A549 (cell line): Measurements from ENCODE around the gene PRKN. TPM values are rescaled to one million over a fixed set of nuclear protein-coding genes. Genes with fewer than 3 reads are reported as not detected.

ENCODE experiments used
- ATAC-seq, 2 experiments: fragments of 200-7000 bp in 1 of 2; fragments of >200 bp in 1 of 2; cut with Nextera tagmentation in 1 of 2; cut with Tn5 transposase in 1 of 2; 3 replicates each; pipeline versions ENCODE4 v1.8.0 to v1.9.1; 2018 to 2020; ENCODE audit warnings: mild to moderate bottlenecking in 1 of 2, moderate library complexity in 1 of 2
- CTCF ChIA-PET: fragments of 300-600 bp; sonication (Branson Sonifier 250); formaldehyde crosslinking; extraction: SDS; loops from one replicate; lab custom pipeline; 2021; ENCODE audit warnings: antibody characterized with exemption, inconsistent platforms; lab: Yijun Ruan, JAX
- POLR2A ChIA-PET: fragments of 350-600 bp; formaldehyde crosslinking; extraction: SDS; loops from one replicate; lab custom pipeline; 2021; ENCODE audit warnings: antibody characterized with exemption, inconsistent platforms; lab: Yijun Ruan, JAX
- DNase-seq, 2 experiments: peaks; one replicate each; pipeline versions ENCODE4 v3.0.0 to v3.0.0-alpha.2; 2011 to 2016; ENCODE audit warnings: low read depth in 1 of 2, low spot score in 1 of 2
- FAIRE-seq: peaks from 2 replicates; lab custom pipeline; 2011; peaks lifted over from hg19 to GRCh38; lab: Jason Lieb, UNC
- H3K27ac ChIP-seq, 2 experiments: fragments of >200 bp; sonication (Bioruptor Twin); formaldehyde crosslinking; 3 replicates each; pipeline ENCODE4 v1.5.1; 2016 to 2017
- H3K4me1 ChIP-seq: fragments of >200 bp; sonication (Bioruptor Twin); formaldehyde crosslinking; 3 replicates; pipeline ENCODE4 v1.6.1; 2016
- H3K4me2 ChIP-seq: fragments of >200 bp; sonication (Bioruptor Twin); formaldehyde crosslinking; 3 replicates; pipeline ENCODE4 v1.6.1; 2016
- H3K4me3 ChIP-seq: fragments of >200 bp; sonication (Bioruptor Twin); formaldehyde crosslinking; 3 replicates; pipeline ENCODE4 v1.5.1; 2016
- H3K9me3 ChIP-seq: fragments of >200 bp; sonication (Bioruptor Twin); formaldehyde crosslinking; 3 replicates; pipeline ENCODE4 v1.6.1; 2016
- CBX2 ChIP-seq: fragments of 200-600 bp; sonication (generic); IDR thresholded peaks from 2 replicates; pipeline ENCODE4 v1.6.1; 2016; ENCODE audit warnings: low read depth, mild to moderate bottlenecking, borderline replicate concordance
- CBX8 ChIP-seq: fragments of 200-600 bp; sonication (generic); IDR thresholded peaks from 2 replicates; pipeline ENCODE4 v1.6.1; 2016
- CHD4 ChIP-seq: fragments of 200-600 bp; sonication (generic); IDR thresholded peaks from 2 replicates; pipeline ENCODE4 v1.6.1; 2016; ENCODE audit warnings: antibody characterized with exemption, mild to moderate bottlenecking, borderline replicate concordance
- E2F6 ChIP-seq: IDR thresholded peaks from 2 replicates; pipeline ENCODE4 v1.6.1; 2012; ENCODE audit warnings: low read depth, borderline replicate concordance
- EHF ChIP-seq: fragments of 250-450 bp; sonication (Bioruptor Pico); IDR thresholded peaks from 2 replicates; pipeline ENCODE4 v1.5.0; 2020; ENCODE audit warnings: mild to moderate bottlenecking
- EHMT2 ChIP-seq: fragments of 200-600 bp; sonication (generic); IDR thresholded peaks from 2 replicates; pipeline ENCODE4 v1.6.1; 2016; ENCODE audit warnings: antibody characterized with exemption, low read depth, mild to moderate bottlenecking, moderate library complexity
- ESRRA ChIP-seq: fragments of 150-350 bp; IDR thresholded peaks from 2 replicates; pipeline ENCODE4 v1.6.1; 2014; ENCODE audit warnings: mild to moderate bottlenecking, low read length, borderline replicate concordance
- FOSB ChIP-seq: fragments of 250-450 bp; sonication (Bioruptor Pico); IDR thresholded peaks from 2 replicates; pipeline ENCODE4 v1.5.0; 2020; ENCODE audit warnings: mild to moderate bottlenecking, moderate library complexity
- FOSL2 ChIP-seq, 2 experiments: fragments of 450-650 bp in 1 of 2; fragments of >200 bp in 1 of 2; sonication (Bioruptor Twin) in 1 of 2; formaldehyde crosslinking; IDR thresholded peaks; 2 replicates each; pipeline versions ENCODE4 v1.5.0 to v1.6.1; 2016 to 2020; ENCODE audit warnings: mild to moderate bottlenecking in 1 of 2, moderate library complexity in 1 of 2
- HDAC2 ChIP-seq: fragments of 200-600 bp; sonication (generic); IDR thresholded peaks from 2 replicates; pipeline ENCODE4 v1.6.1; 2016
- HMGXB4 ChIP-seq: fragments of 250-450 bp; sonication (Bioruptor Pico); IDR thresholded peaks from 2 replicates; pipeline ENCODE4 v1.5.0; 2021; ENCODE audit warnings: mild to moderate bottlenecking, moderate library complexity, borderline replicate concordance
- HOXA7 ChIP-seq: fragments of 250-450 bp; sonication (Bioruptor Pico); IDR thresholded peaks from 2 replicates; pipeline ENCODE4 v1.5.0; 2020; ENCODE audit warnings: mild to moderate bottlenecking, moderate library complexity
- HOXB13 ChIP-seq: fragments of 250-450 bp; sonication (Bioruptor Pico); IDR thresholded peaks from 2 replicates; pipeline ENCODE4 v1.5.0; 2020; ENCODE audit warnings: low read depth, mild to moderate bottlenecking, moderate library complexity
- JUNB ChIP-seq: fragments of >200 bp; sonication (Bioruptor Twin); formaldehyde crosslinking; IDR thresholded peaks from 2 replicates; pipeline ENCODE4 v1.6.1; 2016
- KDM5A ChIP-seq: fragments of 200-600 bp; sonication (generic); IDR thresholded peaks from 2 replicates; pipeline ENCODE4 v1.6.1; 2016; ENCODE audit warnings: antibody characterized with exemption, mild to moderate bottlenecking
- MAZ ChIP-seq: fragments of 150-350 bp; IDR thresholded peaks from 2 replicates; pipeline ENCODE4 v1.6.1; 2014; ENCODE audit warnings: antibody characterized with exemption, low read depth, low read length, borderline replicate concordance
- MYC ChIP-seq: IDR thresholded peaks from 2 replicates; pipeline ENCODE4 v1.6.1; 2012; ENCODE audit warnings: mild to moderate bottlenecking, inconsistent platforms, low read length, improper control_type of control experiment, borderline replicate concordance
- NFE2L2 ChIP-seq: fragments of 150-350 bp; conservative IDR thresholded peaks from 2 replicates; pipeline ENCODE4 v1.6.1; 2014; ENCODE audit warnings: low read length
- RARB ChIP-seq: fragments of 250-450 bp; sonication (Bioruptor Pico); IDR thresholded peaks from 2 replicates; pipeline ENCODE4 v1.8.0; 2021; ENCODE audit warnings: mild to moderate bottlenecking, moderate library complexity
- RFX5 ChIP-seq: fragments of 450-650 bp; IDR thresholded peaks from 2 replicates; pipeline ENCODE4 v1.7.1; 2014; ENCODE audit warnings: antibody characterized with exemption, mild to moderate bottlenecking, moderate library complexity
- SREBF2 ChIP-seq: fragments of 450-650 bp; IDR thresholded peaks from 2 replicates; pipeline ENCODE4 v1.6.1; 2014; ENCODE audit warnings: mild to moderate bottlenecking, moderate library complexity
- USF2 ChIP-seq: fragments of 450-650 bp; IDR thresholded peaks from 2 replicates; pipeline ENCODE4 v1.6.1; 2014; ENCODE audit warnings: antibody characterized with exemption
- ZNF302 ChIP-seq: fragments of 250-450 bp; sonication (Bioruptor Pico); IDR thresholded peaks from 2 replicates; pipeline ENCODE4 v1.9.0; 2021; ENCODE audit warnings: inconsistent platforms, mild to moderate bottlenecking, moderate library complexity
- ZSCAN20 ChIP-seq: fragments of 250-450 bp; sonication (Bioruptor Pico); IDR thresholded peaks from 2 replicates; pipeline ENCODE4 v1.8.0; 2022; ENCODE audit warnings: mild to moderate bottlenecking, moderate library complexity
- WGBS: methylation state at CpG from one replicate; pipeline ENCODE4 v1.1.6; 2017; ENCODE audit errors: missing lambda C conversion rate; 5-methylcytosine and 5-hydroxymethylcytosine counted together
- polyA plus RNA-seq, 4 experiments: library from polyadenylated mRNA; depleted of rRNA in 3 of 4; stranded (reverse); fragments of >200 nt; fragmentation: RNase III in 1 of 4; extraction: RNeasy Plus Mini Kit Qiagen cat#74134 plus additional on column Dnase treatment in 1 of 4; gene quantifications; 2 replicates in 3 of 4; 3 replicates in 1 of 4; pipeline ENCODE4 v1.2.3, GENCODE V29; 2011 to 2017
- TF ChIP-seq, protein P1 (sequence below): IDR thresholded peaks from 2 replicates; pipeline ENCODE4 v1.6.1; 2012

PRKN gene
- polyA plus RNA-seq, 2 of the 4 experiments (the other 2 are of a cell fraction), result 0.36 to 0.39 TPM

GRCh38 chr6:162528538-162528937 is 199.0 kb downstream of the PRKN start:
- Histone ChIP-seq H3K4me2 (no peak overlapping the region), H3K9me3 (no peaks in the 10 kb centered on the region), H3K4me3 (no peak overlapping the region), H3K4me1 (no peaks in the 10 kb centered on the region), H3K27ac (no peak overlapping the region)
- FAIRE-seq (no peak), DNase-seq (no peak), ATAC-seq (no peak)
- no peak for TF ChIP-seq HOXB13 (CRISPR knock-in tag)
- no peak for TF ChIP-seq RFX5
- no peak for TF ChIP-seq CHD4
- TF ChIP-seq EHMT2, result no peak
- TF ChIP-seq FOSB (CRISPR knock-in tag), result no peak
- TF ChIP-seq CBX8, result no peak
- TF ChIP-seq SREBF2, result no peak
- no peak for TF ChIP-seq ESRRA
- no peak for TF ChIP-seq JUNB
- no peak for TF ChIP-seq HDAC2
- TF ChIP-seq MYC, result no peak
- WGBS, result 72% methylated on average over 6 of the region's 6 CpGs
- ChIA-PET POLR2A (no interaction called here), CTCF (no interaction called here)

DNA sequence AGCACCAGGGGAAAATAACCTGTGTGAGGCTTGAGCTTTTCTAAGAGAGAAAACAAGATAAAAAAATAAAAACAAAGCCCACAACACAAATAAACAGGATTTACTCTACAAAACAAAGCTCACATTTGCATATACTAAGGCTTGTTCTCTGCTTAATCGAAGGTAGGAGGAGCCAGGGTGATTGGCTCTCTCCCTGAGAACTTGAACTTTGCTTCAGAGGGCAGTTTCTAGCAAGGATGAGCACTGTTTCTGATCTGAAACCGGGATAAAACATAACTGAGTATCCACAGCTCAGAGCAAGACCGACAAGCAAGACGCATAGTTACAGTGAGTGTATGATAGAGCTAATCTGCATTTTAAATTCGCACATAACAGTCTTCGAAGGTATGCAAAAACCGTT is 200.6 kb downstream of the PRKN start:
- ChIA-PET CTCF (interaction anchor here (0.6 kb wide), 1 partner anchor 183 kb away, joined by 4 read pairs; no protein-coding TSS in a partner anchor), POLR2A (no interaction called here)
- no peak for FAIRE-seq
- no peak for DNase-seq
- no peaks in the 10 kb centered on the region for H3K4me1 ChIP-seq
- WGBS, result 54% methylated on average over 7 of the region's 7 CpGs
- H3K4me2 ChIP-seq, result no peak overlapping the region
- H3K27ac ChIP-seq, result no peak overlapping the region
- H3K4me3 ChIP-seq, result no peak overlapping the region
- no peak for ATAC-seq
- TF ChIP-seq ZNF302 (CRISPR knock-in tag), result no peak
- no peak for TF ChIP-seq USF2
- no peak for TF ChIP-seq RFX5
- no peak for TF ChIP-seq ESRRA
- TF ChIP-seq HOXA7 (CRISPR knock-in tag), result no peak
- no peak for TF ChIP-seq RARB (CRISPR knock-in tag)
- TF ChIP-seq HOXB13 (CRISPR knock-in tag), result no peak
- TF ChIP-seq, protein P1, sequence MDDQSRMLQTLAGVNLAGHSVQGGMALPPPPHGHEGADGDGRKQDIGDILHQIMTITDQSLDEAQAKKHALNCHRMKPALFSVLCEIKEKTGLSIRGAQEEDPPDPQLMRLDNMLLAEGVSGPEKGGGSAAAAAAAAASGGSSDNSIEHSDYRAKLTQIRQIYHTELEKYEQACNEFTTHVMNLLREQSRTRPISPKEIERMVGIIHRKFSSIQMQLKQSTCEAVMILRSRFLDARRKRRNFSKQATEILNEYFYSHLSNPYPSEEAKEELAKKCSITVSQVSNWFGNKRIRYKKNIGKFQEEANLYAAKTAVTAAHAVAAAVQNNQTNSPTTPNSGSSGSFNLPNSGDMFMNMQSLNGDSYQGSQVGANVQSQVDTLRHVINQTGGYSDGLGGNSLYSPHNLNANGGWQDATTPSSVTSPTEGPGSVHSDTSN, result no peak
- no peak for TF ChIP-seq NFE2L2
- TF ChIP-seq FOSL2 (IDR thresholded peaks at IDR 0.05), result no peak
- TF ChIP-seq FOSL2 (CRISPR knock-in tag; IDR thresholded peaks at IDR 0.05), result no peak
- no peak for TF ChIP-seq MYC
- no peak for TF ChIP-seq KDM5A
- no peak for TF ChIP-seq ZSCAN20 (CRISPR knock-in tag)
- TF ChIP-seq HMGXB4, result no peak
- TF ChIP-seq FOSB (CRISPR knock-in tag), result no peak
- no peak for TF ChIP-seq EHF (CRISPR knock-in tag)
- no peak for TF ChIP-seq CBX2
- TF ChIP-seq MAZ, result no peak
- no peak for TF ChIP-seq E2F6
- TF ChIP-seq, all 56 proteins: peak for 0
- H3K9me3 ChIP-seq, result no peaks in the 10 kb centered on the region
